A549 treated with Mapracorat at 1 μM for 4 hours (cell line): ENCODE data around the gene BLZF1. TPM values are rescaled to one million over a fixed set of nuclear protein-coding genes. Genes with fewer than 3 reads are reported as not detected.

Experiments used
- total RNA-seq: library from RNA; stranded (reverse); fragments of 200-300 nt; extraction: Qiagen RNA extraction; gene quantifications from 5 replicates; pipeline ENCODE4 v1.2.3, GENCODE V29; 2022

BLZF1 gene
- total RNA-seq, result 12.4 to 19.2 TPM (median 14.3 TPM) in 5 replicates

GRCh38 chr1:169367686-169368405, at the start of gene BLZF1, which contains the start of gene NME7:
Gene BLZF1, plus strand, starts transcription at chr1:169368195. Its CDS starts 1,328 bp downstream, at chr1:169369523.
Gene NME7, minus strand, starts transcription at chr1:169367797. Its CDS starts 87 bp downstream, at chr1:169367710.

GRCh38 chr1:169427081-169427641, 59.2 kb downstream of the BLZF1 start, which contains the start of gene CCDC181:
Gene CCDC181, minus strand, starts transcription at chr1:169427474. Its CDS starts 2,547 bp downstream, at chr1:169424927.

Other genes starting within 250 kb of the BLZF1 start
- gene NME7, start 398 bp upstream of the BLZF1 start, total RNA-seq, result 16.4 to 39.8 TPM (median 21.3 TPM) in 5 replicates
- gene CCDC181, start 59.3 kb downstream of the BLZF1 start, total RNA-seq, result 0.08 to 0.25 TPM (median 0.14 TPM) in 3 of 5 replicates, not detected in the others
- gene SLC19A2, start 117.7 kb downstream of the BLZF1 start, total RNA-seq, result 23.0 to 25.8 TPM (median 24.8 TPM) in 5 replicates
- 0.05 to 0.09 TPM (median 0.07 TPM) in 5 replicates for gene F5, start 218.3 kb downstream of the BLZF1 start, total RNA-seq